ENCODE measurements around the gene CASP7.

The CASP7 gene

DNA sequence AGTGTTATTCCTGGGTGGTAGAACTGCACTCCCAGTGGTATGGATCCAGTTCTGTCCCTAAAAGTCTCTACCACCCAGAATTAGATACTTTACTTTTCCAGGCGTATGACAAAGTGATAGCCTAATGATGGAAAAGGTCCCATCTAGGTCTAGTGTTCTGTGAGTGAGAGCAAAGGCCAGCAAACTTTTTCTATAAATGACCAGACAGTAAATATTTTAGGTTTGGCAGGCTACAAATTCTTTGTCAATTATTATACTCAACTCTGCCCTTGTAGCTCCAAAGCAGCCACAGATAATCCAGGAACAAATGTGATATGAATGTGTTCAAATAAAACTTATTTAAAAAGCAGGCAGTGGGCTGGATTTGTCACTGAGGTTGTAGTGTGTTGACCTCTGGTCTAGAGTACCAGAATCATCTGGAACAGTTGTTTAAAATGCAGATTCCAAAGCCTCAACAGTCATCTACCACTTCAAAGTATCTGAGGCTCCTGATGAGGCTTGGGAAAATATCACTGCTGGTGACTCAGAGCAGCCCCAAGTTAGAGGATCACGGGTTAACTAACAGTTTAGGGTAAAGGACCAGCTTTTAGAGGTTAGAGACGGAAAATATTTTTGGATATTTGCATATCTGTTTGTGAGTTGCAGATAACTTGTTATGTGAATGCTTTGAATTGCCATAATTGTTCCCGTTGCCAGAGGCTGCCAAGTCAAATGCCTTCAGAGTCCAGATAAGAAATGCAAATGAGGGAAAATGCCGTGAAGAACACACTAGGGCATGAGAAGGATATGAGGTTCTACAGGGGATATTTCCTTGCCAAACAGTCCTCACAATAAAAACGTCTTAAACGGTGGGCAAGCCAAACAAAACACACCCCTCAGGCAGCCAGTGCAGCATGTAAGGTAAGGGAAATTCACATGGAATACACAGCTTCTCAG is 35.3 kb upstream of the CASP7 start:
- POLR2A ChIA-PET, result no interaction called here

DNA sequence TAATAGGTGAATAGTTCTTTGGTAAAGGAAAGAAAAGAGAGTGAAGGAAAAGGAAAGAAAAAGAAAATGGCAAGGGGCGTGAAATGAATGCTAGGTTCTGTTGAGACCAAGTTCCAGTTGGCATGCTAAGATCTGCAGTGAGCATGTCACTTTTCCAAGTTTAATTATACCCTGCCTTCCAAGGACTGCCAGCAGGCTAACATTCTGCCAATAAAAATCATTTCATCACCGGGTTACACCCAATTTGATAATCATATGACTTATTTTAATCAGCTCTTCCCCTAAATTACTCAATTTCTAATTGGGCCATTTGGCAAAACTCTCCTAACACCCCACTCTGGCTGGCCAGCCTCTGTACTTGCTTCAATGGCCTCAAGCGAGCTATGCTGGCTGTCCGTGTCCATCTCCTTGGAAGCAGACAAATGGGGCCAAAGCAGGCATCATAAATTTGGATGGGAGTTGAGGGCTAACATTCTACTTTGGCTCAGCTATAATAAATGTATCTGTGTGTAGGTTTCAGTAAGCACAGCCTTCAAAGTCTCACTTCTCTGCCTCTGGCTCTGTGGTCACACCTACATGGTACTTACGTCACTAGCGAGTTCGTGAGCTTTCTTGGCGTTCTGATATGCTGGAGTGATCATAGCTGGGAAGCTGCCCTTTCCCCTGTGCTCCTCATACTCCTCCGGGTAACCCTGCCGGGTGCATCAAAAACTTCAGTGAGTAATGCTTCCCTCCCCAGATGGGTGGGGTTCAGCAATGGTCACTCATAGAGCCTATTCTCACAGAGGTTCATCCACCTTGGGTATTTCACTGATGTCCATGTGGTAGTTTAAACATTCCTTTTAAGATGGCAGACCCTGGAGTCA is 33.1 kb upstream of the CASP7 start:
- no peak for DNase-seq (ENCODE audit: extremely low spot score)
- ChIA-PET CTCF (no interaction called here), POLR2A (no interaction called here)
- TF ChIP-seq, protein P1, sequence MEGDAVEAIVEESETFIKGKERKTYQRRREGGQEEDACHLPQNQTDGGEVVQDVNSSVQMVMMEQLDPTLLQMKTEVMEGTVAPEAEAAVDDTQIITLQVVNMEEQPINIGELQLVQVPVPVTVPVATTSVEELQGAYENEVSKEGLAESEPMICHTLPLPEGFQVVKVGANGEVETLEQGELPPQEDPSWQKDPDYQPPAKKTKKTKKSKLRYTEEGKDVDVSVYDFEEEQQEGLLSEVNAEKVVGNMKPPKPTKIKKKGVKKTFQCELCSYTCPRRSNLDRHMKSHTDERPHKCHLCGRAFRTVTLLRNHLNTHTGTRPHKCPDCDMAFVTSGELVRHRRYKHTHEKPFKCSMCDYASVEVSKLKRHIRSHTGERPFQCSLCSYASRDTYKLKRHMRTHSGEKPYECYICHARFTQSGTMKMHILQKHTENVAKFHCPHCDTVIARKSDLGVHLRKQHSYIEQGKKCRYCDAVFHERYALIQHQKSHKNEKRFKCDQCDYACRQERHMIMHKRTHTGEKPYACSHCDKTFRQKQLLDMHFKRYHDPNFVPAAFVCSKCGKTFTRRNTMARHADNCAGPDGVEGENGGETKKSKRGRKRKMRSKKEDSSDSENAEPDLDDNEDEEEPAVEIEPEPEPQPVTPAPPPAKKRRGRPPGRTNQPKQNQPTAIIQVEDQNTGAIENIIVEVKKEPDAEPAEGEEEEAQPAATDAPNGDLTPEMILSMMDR (IDR thresholded peaks at IDR 0.05; ENCODE audit: control extremely low read depth, extremely low read depth, low read depth, missing control alignments), result no peak

More for the DNA sequence above, 35.3 kb upstream of the CASP7 start:
- DNase-seq (ENCODE audit: extremely low spot score), result no peak
- CTCF ChIA-PET, result no interaction called here
- TF ChIP-seq, protein P1 (IDR thresholded peaks at IDR 0.05; ENCODE audit: control extremely low read depth, extremely low read depth, low read depth, missing control alignments), result no peak

DNA sequence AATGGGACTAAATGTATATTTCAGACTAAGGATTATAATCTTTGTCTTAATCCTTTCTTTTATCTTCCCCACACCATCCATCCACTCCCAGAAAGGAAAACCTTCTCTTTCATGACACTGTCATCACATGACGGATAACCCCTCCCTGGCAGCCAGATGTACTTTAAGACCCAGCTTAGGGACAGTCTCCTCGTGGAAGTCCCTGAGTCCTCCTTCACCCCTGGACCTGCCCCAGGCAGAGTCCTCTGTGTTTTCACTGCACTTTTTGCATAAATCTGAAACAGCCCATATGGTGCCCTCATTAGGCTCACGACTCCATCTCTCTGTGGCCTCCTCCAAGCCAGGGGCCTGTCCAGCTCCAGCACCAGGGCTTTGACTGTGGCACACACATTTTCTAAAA is 31.9 kb upstream of the CASP7 start:
- TF ChIP-seq, protein P1 (IDR thresholded peaks at IDR 0.05; ENCODE audit: control extremely low read depth, extremely low read depth, low read depth, missing control alignments), result no peak
- POLR2A ChIA-PET, result no interaction called here
- CTCF ChIA-PET, result no interaction called here
- no peak for DNase-seq (ENCODE audit: extremely low spot score)

DNA sequence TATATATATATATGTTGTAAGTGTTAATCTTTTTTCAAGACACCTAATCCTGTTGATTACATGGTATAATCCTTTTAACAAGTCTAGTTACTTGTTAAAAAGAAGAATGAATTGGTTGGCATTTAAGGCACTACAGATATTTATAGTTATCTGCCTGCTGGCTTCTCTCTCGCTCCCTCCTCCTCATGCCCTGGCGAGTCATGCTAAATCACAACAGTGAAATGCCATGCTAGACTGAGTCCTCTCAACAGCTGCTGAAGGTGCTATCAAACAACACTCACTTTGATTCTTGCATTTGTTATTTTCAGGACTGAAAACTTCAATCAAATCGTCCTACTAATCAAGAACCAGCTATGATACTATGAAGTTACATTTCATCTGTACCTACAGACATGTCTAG is 31.2 kb upstream of the CASP7 start:
- CTCF ChIA-PET, result interaction anchor here (1.7 kb wide), 1 partner anchor 122 kb away, joined by 4 read pairs; no protein-coding TSS in a partner anchor
- POLR2A ChIA-PET, result no interaction called here
- TF ChIP-seq, protein P1 (IDR thresholded peaks at IDR 0.05; ENCODE audit: control extremely low read depth, extremely low read depth, low read depth, missing control alignments), result no peak
- no peak for DNase-seq (ENCODE audit: extremely low spot score)

DNA sequence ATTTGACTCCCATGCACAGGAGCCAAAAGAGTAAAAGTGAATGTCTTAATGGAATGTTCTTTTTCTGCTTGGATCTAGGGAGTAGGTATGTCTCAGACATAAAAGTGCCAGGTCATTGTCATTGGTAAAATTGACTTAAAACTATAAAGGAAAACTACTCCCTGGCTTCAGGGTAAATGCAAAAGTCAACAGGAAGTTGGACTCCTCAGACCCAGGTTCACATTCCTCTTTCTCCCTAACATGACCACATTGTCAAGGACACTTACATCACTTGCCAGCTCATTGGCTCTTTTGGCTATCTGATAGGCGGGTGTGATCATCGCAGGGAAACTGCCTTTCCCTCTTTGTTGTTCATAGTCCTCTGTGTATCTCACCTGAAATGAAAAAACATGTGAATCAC is 29.5 kb upstream of the CASP7 start:
- no peak for DNase-seq (ENCODE audit: extremely low spot score)
- ChIA-PET CTCF (no interaction called here), POLR2A (no interaction called here)
- TF ChIP-seq, protein P1 (IDR thresholded peaks at IDR 0.05; ENCODE audit: control extremely low read depth, extremely low read depth, low read depth, missing control alignments), result no peak

DNA sequence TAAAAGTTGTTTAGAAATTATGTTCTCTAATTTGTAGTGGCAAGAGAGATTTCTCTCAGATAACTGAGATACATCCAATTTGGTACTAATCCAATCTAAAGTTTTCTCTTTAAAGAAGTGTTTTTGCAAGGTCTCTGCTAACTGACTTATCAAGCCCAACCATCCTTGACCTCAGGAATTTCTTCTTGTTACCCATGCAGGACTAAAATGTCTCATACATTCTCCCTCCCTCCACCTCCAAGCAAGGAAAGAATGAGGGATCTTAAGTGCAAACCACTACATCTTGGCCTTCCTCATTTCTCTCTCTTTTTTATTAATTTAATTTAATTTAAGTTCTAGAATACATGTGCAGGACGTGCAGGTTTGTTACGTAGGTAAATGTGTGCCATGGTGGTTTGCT is 28.7 kb upstream of the CASP7 start:
- ChIA-PET POLR2A (no interaction called here), CTCF (interaction anchor here (1.4 kb wide), 1 partner anchor 16 kb away, joined by 3 read pairs; no protein-coding TSS in a partner anchor)
- TF ChIP-seq, protein P1 (IDR thresholded peaks at IDR 0.05; ENCODE audit: control extremely low read depth, extremely low read depth, low read depth, missing control alignments), result no peak
- DNase-seq (ENCODE audit: extremely low spot score), result no peak

Data from GM10248 (cell line).